RWPE2 (cell line): Measurements from ENCODE around the gene ROR2.

Source experiments
- ATAC-seq: fragments of 200-7000 bp; cut with Tn5 transposase; 3 replicates; pipeline ENCODE4 v1.9.1; 2021; ENCODE audit warnings: low read depth
- DNase-seq: peaks from one replicate; pipeline ENCODE4 v3.0.0-alpha.2; 2020; ENCODE audit warnings: low spot score
- H3K27ac ChIP-seq: fragments of 450-650 bp; 2 replicates; pipeline ENCODE4 v1.5.1; 2017; ENCODE audit warnings: mild to moderate bottlenecking; ENCODE audit not compliant: poor library complexity, severe bottlenecking
- H3K27me3 ChIP-seq: fragments of 250-450 bp; sonication (Bioruptor Pico); 2 replicates; pipeline ENCODE4 v1.5.1; 2021; ENCODE audit warnings: mild to moderate bottlenecking, moderate library complexity; ENCODE audit not compliant: insufficient read depth, poor library complexity, severe bottlenecking
- H3K36me3 ChIP-seq: fragments of 250-450 bp; sonication (Bioruptor Pico); 2 replicates; pipeline ENCODE4 v1.5.1; 2020; ENCODE audit warnings: low read depth, mild to moderate bottlenecking, moderate library complexity
- H3K4me1 ChIP-seq: fragments of 250-450 bp; sonication (Bioruptor Pico); 2 replicates; pipeline ENCODE4 v1.5.1; 2021; ENCODE audit warnings: mild to moderate bottlenecking, moderate library complexity; ENCODE audit not compliant: insufficient read depth, poor library complexity, severe bottlenecking
- H3K4me3 ChIP-seq: fragments of 250-450 bp; sonication (Bioruptor Pico); 2 replicates; pipeline ENCODE4 v1.5.1; 2021; ENCODE audit warnings: mild to moderate bottlenecking, moderate library complexity; ENCODE audit not compliant: severe bottlenecking
- H3K9me3 ChIP-seq: fragments of 250-450 bp; sonication (Bioruptor Pico); 2 replicates; pipeline ENCODE4 v1.5.1; 2021; ENCODE audit warnings: mild to moderate bottlenecking, moderate library complexity; ENCODE audit not compliant: severe bottlenecking
- TF ChIP-seq, protein P1 (sequence below): fragments of 450-650 bp; IDR thresholded peaks from one replicate; pipeline ENCODE4 v1.5.1; 2017; ENCODE audit warnings: mild to moderate bottlenecking, moderate library complexity; ENCODE audit not compliant: poor library complexity, severe bottlenecking

ROR2 gene

DNA sequence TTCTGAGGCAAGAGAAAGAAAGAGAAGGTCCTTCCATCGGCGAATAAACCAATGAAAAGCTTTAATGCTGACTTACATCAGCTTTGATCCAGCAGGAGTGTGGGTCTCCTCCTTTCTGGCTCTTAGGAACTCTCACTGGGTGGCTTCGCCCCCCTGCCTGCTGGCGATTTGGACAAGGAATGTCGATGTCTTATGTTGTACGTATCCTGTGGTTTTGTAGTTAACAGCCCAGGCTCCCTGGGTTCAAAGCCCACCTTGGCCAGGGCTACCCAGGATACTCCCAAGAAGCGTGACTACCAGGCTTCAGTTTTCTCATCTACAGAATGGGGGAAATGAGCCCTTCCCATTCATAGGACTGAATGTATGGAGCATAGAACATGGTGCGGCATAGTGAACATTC lies 124.2 kb downstream of the ROR2 start:
- ATAC-seq: no peak
- TF ChIP-seq, protein P1, sequence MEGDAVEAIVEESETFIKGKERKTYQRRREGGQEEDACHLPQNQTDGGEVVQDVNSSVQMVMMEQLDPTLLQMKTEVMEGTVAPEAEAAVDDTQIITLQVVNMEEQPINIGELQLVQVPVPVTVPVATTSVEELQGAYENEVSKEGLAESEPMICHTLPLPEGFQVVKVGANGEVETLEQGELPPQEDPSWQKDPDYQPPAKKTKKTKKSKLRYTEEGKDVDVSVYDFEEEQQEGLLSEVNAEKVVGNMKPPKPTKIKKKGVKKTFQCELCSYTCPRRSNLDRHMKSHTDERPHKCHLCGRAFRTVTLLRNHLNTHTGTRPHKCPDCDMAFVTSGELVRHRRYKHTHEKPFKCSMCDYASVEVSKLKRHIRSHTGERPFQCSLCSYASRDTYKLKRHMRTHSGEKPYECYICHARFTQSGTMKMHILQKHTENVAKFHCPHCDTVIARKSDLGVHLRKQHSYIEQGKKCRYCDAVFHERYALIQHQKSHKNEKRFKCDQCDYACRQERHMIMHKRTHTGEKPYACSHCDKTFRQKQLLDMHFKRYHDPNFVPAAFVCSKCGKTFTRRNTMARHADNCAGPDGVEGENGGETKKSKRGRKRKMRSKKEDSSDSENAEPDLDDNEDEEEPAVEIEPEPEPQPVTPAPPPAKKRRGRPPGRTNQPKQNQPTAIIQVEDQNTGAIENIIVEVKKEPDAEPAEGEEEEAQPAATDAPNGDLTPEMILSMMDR: no peak
- H3K27me3 ChIP-seq: no peaks in the 10 kb centered on the region
- no peak for DNase-seq
- H3K36me3 ChIP-seq: no peaks in the 10 kb centered on the region
- no peaks in the 10 kb centered on the region for H3K9me3 ChIP-seq
- H3K27ac ChIP-seq: no peak overlapping the region
- H3K4me1 ChIP-seq: no peaks in the 10 kb centered on the region
- no peak overlapping the region for H3K4me3 ChIP-seq

DNA sequence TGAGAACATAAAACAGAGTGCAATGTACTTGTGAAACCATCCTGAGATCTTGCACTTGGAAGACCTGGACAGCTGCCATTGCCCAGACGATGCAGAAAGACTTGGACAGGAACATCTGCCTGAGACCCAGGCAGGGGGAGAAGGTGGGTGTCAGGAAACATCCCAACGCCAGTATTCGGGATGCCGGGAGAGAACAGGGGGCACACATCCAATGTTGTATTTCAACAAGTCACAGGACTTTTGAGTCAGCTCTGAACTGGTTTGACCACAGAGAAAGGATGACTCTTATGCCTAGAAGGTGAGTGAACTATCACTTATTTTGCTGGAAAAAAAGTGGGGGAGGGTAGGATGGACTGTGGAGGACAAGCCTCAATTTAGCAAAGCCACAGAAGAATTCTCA lies 124.6 kb downstream of the ROR2 start:
- H3K36me3 ChIP-seq: no peaks in the 10 kb centered on the region
- TF ChIP-seq, protein P1: no peak
- DNase-seq (no peak), ATAC-seq (peak; percentile 44; the same call in 1 of the 3 replicates)
- no peaks in the 10 kb centered on the region for H3K27me3 ChIP-seq
- no peaks in the 10 kb centered on the region for H3K9me3 ChIP-seq
- no peak overlapping the region for H3K4me3 ChIP-seq
- no peaks in the 10 kb centered on the region for H3K4me1 ChIP-seq
- no peak overlapping the region for H3K27ac ChIP-seq

DNA sequence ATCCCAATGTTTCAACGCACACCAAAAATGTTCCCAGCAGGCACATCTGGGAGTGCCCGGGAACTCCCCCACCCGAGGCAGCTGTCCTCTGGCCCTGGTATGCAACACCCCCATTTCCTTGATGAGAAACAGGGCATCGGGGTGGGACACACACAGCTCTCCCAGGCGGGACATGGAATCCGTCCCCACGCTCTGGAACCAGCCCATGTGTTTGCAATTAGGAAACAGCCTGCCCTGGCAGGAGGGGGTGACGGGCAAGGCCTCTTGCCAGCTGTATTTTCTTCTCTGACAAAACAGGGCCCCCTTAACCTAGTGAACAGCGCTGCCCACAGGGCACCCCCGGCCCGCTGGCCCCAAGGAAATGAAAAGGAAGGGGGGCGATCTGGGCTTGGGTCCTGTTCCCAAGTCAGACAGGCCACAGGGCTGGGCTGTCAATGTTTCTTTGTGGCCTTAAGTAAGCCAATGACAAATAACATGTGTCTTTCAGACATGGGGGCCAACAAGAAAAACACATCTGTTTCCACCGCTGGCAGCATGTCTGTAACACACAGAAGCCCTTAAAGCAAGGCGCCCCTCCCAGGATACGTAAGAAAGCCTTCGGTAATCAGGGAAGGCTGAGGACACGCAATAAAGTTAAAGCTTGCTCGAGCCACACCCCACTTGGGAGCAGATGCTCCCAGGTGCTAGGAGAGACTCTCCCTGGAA lies 125.3 kb downstream of the ROR2 start:
- DNase-seq: no peak
- H3K9me3 ChIP-seq: no peaks in the 10 kb centered on the region
- no peak for ATAC-seq
- no peaks in the 10 kb centered on the region for H3K4me1 ChIP-seq
- TF ChIP-seq, protein P1: no peak
- H3K27ac ChIP-seq: no peak overlapping the region
- H3K4me3 ChIP-seq: no peak overlapping the region
- H3K27me3 ChIP-seq: no peaks in the 10 kb centered on the region
- H3K36me3 ChIP-seq: no peaks in the 10 kb centered on the region

DNA sequence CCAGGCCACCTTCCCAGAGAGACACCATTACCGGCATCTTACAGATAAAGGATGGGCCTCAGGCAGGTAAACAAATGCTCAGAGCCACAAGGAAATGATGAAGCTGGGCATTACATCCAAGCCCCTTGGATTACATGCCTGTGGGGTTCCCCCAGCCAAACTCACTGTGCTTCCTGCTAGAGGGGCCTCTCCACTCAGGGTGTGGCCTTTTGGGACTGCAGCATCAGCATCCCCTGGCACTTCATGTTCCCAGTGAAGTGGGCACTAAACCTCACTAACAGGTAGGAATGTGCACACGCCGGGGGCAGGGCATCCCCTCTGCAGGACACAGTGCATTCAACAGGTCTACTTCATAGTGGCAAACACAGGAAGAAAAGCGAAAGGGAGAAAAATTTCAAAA lies 125.9 kb downstream of the ROR2 start:
- TF ChIP-seq, protein P1: no peak
- Histone ChIP-seq H3K36me3 (no peaks in the 10 kb centered on the region), H3K9me3 (no peaks in the 10 kb centered on the region), H3K4me1 (no peaks in the 10 kb centered on the region), H3K27me3 (no peaks in the 10 kb centered on the region), H3K4me3 (no peak overlapping the region), H3K27ac (no peak overlapping the region)
- no peak for ATAC-seq
- no peak for DNase-seq
